OCI-LY3 (cell line): ENCODE measurements around the gene SLC7A6OS.

Experiments
- H2AFZ ChIP-seq: fragments of 200-600, 300-600 bp; shearing (Covaris generic); 2 replicates; pipeline ENCODE4 v1.6.0; 2014; ENCODE audit warnings: antibody characterized with exemption, low read depth, low read length
- H3K27ac ChIP-seq: fragments of 200-600, 300-600 bp; sonication (generic); 2 replicates; pipeline ENCODE4 v1.5.1; 2014; ENCODE audit warnings: mild to moderate bottlenecking, low read length, moderate library complexity, mixed read lengths
- H3K27me3 ChIP-seq: fragments of 200-600, 300-600 bp; sonication (generic); 2 replicates; pipeline ENCODE4 v1.6.1; 2014; ENCODE audit warnings: low read depth, low read length, mixed read lengths
- H3K36me3 ChIP-seq: fragments of 200-600, 300-600 bp; sonication (generic); replicated peaks from 2 replicates; pipeline ENCODE3; 2014; ENCODE audit warnings: low read depth, low read length, mixed read lengths
- H3K4me1 ChIP-seq: fragments of 300-600, 200-600 bp; sonication (generic); 2 replicates; pipeline ENCODE4 v1.6.1; 2014; ENCODE audit warnings: low read length, mixed read lengths
- H3K4me2 ChIP-seq: fragments of 200-600, 300-600 bp; sonication (generic); 2 replicates; pipeline ENCODE4 v1.6.1; 2014; ENCODE audit warnings: low read length, mixed read lengths
- H3K4me3 ChIP-seq: fragments of 300-600, 200-600 bp; sonication (generic); 2 replicates; pipeline ENCODE4 v1.5.1; 2014; ENCODE audit warnings: antibody characterized with exemption, mild to moderate bottlenecking, low read length, moderate library complexity
- H3K79me2 ChIP-seq: fragments of 300-600, 200-600 bp; shearing (Covaris generic); 2 replicates; pipeline ENCODE4 v1.6.1; 2014; ENCODE audit warnings: mild to moderate bottlenecking, low read length, mixed read lengths
- H3K9ac ChIP-seq: fragments of 300-600, 200-600 bp; shearing (Covaris generic); 2 replicates; pipeline ENCODE4 v1.6.0; 2014; ENCODE audit warnings: mild to moderate bottlenecking, low read length, moderate library complexity
- H3K9me3 ChIP-seq: fragments of 200-600, 300-600 bp; shearing (Covaris generic); 2 replicates; pipeline ENCODE4 v1.6.1; 2014; ENCODE audit warnings: low read length, mixed read lengths; ENCODE audit not compliant: insufficient read depth
- H4K20me1 ChIP-seq: fragments of 200-600, 300-600 bp; sonication (generic); 2 replicates; pipeline ENCODE4 v1.6.1; 2016; ENCODE audit warnings: low read length, mixed read lengths; ENCODE audit not compliant: insufficient read depth
- CTCF ChIP-seq: fragments of 200-600, 300-600 bp; sonication (generic); IDR thresholded peaks from 2 replicates; pipeline ENCODE4 v1.5.1; 2014; ENCODE audit warnings: antibody characterized with exemption, low read length, low read depth
- EZH2phosphoT487 ChIP-seq: fragments of 200-600 bp; shearing (Covaris generic); IDR thresholded peaks from 2 replicates; pipeline ENCODE4 v1.6.1; 2018; ENCODE audit warnings: antibody characterized with exemption, mixed run types, low read depth

Gene SLC7A6OS

GRCh38 chr16:68250951-68251350, 59.8 kb downstream of the SLC7A6OS start:
- no peak overlapping the region for H3K27ac ChIP-seq
- H3K4me1 ChIP-seq, result peaks cover 3% of the 10 kb centered on the region; the same call in 1 of the 2 replicates
- no peak overlapping the region for H3K9ac ChIP-seq
- no peak overlapping the region for H3K4me3 ChIP-seq
- TF ChIP-seq EZH2phosphoT487 (no peak), CTCF (no peak)
- H3K4me2 ChIP-seq, result no peak overlapping the region
- no peak overlapping the region for H2AFZ ChIP-seq
- no peaks in the 10 kb centered on the region for H3K27me3 ChIP-seq
- H4K20me1 ChIP-seq, result no peaks in the 10 kb centered on the region
- no peaks in the 10 kb centered on the region for H3K9me3 ChIP-seq
- no peaks in the 10 kb centered on the region for H3K79me2 ChIP-seq
- H3K36me3 ChIP-seq, result no peaks in the 10 kb centered on the region

GRCh38 chr16:68249371-68249770, 61.4 kb downstream of the SLC7A6OS start:
- H3K79me2 ChIP-seq, result no peaks in the 10 kb centered on the region
- no peaks in the 10 kb centered on the region for H4K20me1 ChIP-seq
- no peak for TF ChIP-seq EZH2phosphoT487
- TF ChIP-seq CTCF, result no peak
- H2AFZ ChIP-seq, result no peak overlapping the region
- H3K4me1 ChIP-seq, result peaks cover 10% of the 10 kb centered on the region; the same call in 1 of the 2 replicates
- H3K4me2 ChIP-seq, result no peak overlapping the region
- no peak overlapping the region for H3K9ac ChIP-seq
- no peaks in the 10 kb centered on the region for H3K36me3 ChIP-seq
- H3K27ac ChIP-seq, result no peak overlapping the region
- no peaks in the 10 kb centered on the region for H3K27me3 ChIP-seq
- no peak overlapping the region for H3K4me3 ChIP-seq
- H3K9me3 ChIP-seq, result no peaks in the 10 kb centered on the region
